Lower lobe of right lung (tissue), 2 donors: ENCODE measurements around the gene RFNG. TPM values are rescaled to one million over a fixed set of nuclear protein-coding genes. Genes with fewer than 3 reads are reported as not detected.

Experiments
- ATAC-seq, 2 donors: fragments of 200-7000 bp; cut with Tn5 transposase; one replicate each; pipeline ENCODE4 v1.9.1; 2020 to 2022; ENCODE audit warnings: mild to moderate bottlenecking in 2 of 2, moderate library complexity in 2 of 2
- DNase-seq: peaks from one replicate; pipeline ENCODE4 v3.0.0-alpha.2; 2020
- H3K27ac ChIP-seq: fragments of 200-600 bp; one replicate; pipeline ENCODE4 v1.8.0; 2022
- H3K27me3 ChIP-seq: fragments of 200-600 bp; one replicate; pipeline ENCODE4 v1.8.0; 2022; ENCODE audit warnings: low read depth
- H3K36me3 ChIP-seq: fragments of 200-600 bp; one replicate; pipeline ENCODE4 v1.8.0; 2022; ENCODE audit warnings: mild to moderate bottlenecking
- H3K4me1 ChIP-seq: fragments of 200-600 bp; one replicate; pipeline ENCODE4 v1.8.0; 2022
- H3K4me3 ChIP-seq: fragments of 200-600 bp; one replicate; pipeline ENCODE4 v1.8.0; 2022; ENCODE audit warnings: mild to moderate bottlenecking
- H3K9me3 ChIP-seq: fragments of 200-600 bp; one replicate; pipeline ENCODE4 v1.8.0; 2022
- intact Hi-C: fragments of 100-400 bp; cut with DNase I; formaldehyde crosslinking; loops from one replicate; pipeline ENCODE4 v1.11.0; 2022
- total RNA-seq: library from RNA; stranded (reverse); fragmentation: NEBNext Ultra II Directional; extraction: Animal tissue kit (Norgen Biotek cat#: 25700); gene quantifications from one replicate; pipeline ENCODE4 v1.2.1, GENCODE V29; 2021
- TF ChIP-seq, protein P1 (sequence below): fragments of 200-600 bp; IDR thresholded peaks from one replicate; pipeline ENCODE4 v1.8.0; 2022; ENCODE audit warnings: antibody characterized with exemption, mild to moderate bottlenecking
- donor health status: DM: no; HTN: yes; CAD: no; lungs with severe emphysema.

RFNG gene
- total RNA-seq, 1 donor from 2014 or later: 35.1 TPM

DNA sequence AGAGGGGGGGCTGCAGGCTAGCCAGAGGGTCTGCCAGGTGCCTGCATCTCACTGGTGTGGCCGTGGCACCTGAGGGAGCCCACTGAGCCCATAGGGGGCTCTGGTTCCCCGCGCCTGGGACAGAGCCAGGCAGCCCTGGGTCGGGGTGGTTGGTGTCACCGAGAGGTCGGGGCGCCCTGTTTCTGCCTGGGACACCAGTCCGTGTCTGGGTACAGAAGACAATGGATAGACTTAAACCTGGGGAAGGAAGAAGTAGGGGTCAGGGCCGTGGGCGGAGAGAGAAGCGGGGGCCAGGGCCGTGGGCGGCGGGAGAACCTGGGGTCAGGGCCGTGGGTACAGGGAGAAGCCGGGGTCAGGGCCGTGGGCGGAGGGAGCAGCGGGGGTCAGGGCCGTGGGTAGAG is 3.0 kb downstream of the RFNG start:
- Histone ChIP-seq H3K36me3 (peaks cover 34% of the 10 kb centered on the region), H3K4me1 (peaks cover 34% of the 10 kb centered on the region), H3K4me3 (no peak overlapping the region), H3K27ac (no peak overlapping the region), H3K27me3 (no peaks in the 10 kb centered on the region), H3K9me3 (no peaks in the 10 kb centered on the region)
- intact Hi-C loops: no loop called here
- TF ChIP-seq, protein P1, sequence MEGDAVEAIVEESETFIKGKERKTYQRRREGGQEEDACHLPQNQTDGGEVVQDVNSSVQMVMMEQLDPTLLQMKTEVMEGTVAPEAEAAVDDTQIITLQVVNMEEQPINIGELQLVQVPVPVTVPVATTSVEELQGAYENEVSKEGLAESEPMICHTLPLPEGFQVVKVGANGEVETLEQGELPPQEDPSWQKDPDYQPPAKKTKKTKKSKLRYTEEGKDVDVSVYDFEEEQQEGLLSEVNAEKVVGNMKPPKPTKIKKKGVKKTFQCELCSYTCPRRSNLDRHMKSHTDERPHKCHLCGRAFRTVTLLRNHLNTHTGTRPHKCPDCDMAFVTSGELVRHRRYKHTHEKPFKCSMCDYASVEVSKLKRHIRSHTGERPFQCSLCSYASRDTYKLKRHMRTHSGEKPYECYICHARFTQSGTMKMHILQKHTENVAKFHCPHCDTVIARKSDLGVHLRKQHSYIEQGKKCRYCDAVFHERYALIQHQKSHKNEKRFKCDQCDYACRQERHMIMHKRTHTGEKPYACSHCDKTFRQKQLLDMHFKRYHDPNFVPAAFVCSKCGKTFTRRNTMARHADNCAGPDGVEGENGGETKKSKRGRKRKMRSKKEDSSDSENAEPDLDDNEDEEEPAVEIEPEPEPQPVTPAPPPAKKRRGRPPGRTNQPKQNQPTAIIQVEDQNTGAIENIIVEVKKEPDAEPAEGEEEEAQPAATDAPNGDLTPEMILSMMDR: no peak
- ATAC-seq: no peak
- no peak for DNase-seq

DNA sequence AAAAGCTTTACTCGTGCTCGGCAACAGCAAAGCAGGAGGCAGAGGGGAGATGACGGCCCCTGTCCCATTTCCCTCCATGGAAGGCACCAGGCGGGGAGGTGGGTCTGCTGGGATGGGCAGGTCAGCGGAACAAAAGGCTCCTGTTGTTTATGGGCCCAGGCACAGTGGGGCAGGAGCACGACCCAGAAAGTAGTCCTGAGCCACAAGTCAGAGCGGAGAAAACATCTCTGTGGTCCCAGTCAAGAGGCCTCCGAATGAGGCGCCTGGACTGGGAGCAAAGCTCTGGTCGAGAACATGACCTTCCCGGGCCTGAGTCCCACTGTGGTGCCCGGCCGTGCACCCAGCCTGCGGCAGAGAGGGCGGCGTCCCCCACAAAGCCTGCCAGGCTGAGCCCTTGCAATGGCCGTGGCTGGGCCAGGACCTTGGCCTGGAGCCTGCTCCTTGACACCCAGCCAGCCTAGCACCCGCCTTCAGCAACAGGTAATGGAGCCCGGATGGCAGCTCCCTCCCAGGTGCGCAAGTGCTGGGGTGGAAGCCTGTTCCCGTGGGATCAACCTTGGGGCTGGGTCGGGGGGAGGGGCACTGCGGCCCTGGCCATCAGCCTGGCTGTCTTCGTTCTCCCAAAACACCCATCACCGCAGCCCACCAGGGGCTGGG is 3.6 kb downstream of the RFNG start:
- no peaks in the 10 kb centered on the region for H3K27me3 ChIP-seq
- ATAC-seq (no peak), DNase-seq (no peak)
- peaks cover 29% of the 10 kb centered on the region for H3K36me3 ChIP-seq
- H3K27ac ChIP-seq: no peak overlapping the region
- intact Hi-C loops: no loop called here
- TF ChIP-seq, protein P1: no peak
- no peak overlapping the region for H3K4me3 ChIP-seq
- H3K4me1 ChIP-seq: peaks cover 28% of the 10 kb centered on the region
- no peaks in the 10 kb centered on the region for H3K9me3 ChIP-seq

DNA sequence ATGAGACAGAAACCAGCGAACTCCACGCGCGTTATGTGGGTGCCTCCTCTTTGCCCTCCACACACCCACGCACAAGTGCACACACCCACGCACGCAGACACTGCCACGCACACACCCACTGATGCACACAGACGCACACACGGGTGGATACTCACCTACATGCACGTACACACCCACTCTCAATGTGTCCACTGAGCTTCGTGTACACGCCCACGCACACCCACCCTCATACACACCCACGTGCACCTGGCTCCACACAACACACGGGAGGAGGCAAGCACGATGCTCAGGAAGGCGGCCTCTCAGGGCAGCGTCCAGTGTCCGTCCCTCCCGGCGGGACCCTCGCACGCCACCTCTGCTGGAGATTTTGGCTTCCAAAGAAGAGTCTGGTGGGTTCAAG is 4.2 kb downstream of the RFNG start:
- H3K36me3 ChIP-seq: peaks cover 29% of the 10 kb centered on the region
- TF ChIP-seq, protein P1: no peak
- ATAC-seq (no peak), DNase-seq (no peak)
- H3K27me3 ChIP-seq: no peaks in the 10 kb centered on the region
- no peak overlapping the region for H3K27ac ChIP-seq
- H3K4me1 ChIP-seq: peaks cover 22% of the 10 kb centered on the region
- H3K9me3 ChIP-seq: no peaks in the 10 kb centered on the region
- H3K4me3 ChIP-seq: no peak overlapping the region
- intact Hi-C loops: no loop called here

DNA sequence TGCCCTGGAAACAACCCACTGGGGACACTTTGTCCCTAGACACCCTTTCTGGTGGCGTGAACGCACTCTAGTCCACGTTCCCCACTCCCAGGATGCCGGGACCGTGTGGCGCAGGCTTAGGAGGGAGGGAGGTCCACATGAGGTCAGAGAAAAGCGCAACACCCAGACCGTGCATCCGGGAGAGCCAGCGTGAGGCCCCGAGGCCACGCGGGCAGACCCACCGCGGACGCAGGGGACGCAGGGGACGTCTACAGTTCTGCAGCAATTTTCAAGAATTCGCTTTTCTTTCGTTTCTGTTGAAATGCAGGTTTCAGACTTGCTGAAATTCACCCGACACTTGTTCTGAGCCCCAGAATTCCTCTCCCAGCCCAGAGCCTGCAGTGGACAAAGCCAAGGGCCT is 4.7 kb downstream of the RFNG start:
- Histone ChIP-seq H3K4me1 (peaks cover 20% of the 10 kb centered on the region), H3K9me3 (no peaks in the 10 kb centered on the region), H3K36me3 (peaks cover 29% of the 10 kb centered on the region), H3K27me3 (no peaks in the 10 kb centered on the region), H3K27ac (no peak overlapping the region), H3K4me3 (no peak overlapping the region)
- TF ChIP-seq, protein P1: no peak
- intact Hi-C loops: no loop called here
- no peak for DNase-seq
- ATAC-seq: no peak

DNA sequence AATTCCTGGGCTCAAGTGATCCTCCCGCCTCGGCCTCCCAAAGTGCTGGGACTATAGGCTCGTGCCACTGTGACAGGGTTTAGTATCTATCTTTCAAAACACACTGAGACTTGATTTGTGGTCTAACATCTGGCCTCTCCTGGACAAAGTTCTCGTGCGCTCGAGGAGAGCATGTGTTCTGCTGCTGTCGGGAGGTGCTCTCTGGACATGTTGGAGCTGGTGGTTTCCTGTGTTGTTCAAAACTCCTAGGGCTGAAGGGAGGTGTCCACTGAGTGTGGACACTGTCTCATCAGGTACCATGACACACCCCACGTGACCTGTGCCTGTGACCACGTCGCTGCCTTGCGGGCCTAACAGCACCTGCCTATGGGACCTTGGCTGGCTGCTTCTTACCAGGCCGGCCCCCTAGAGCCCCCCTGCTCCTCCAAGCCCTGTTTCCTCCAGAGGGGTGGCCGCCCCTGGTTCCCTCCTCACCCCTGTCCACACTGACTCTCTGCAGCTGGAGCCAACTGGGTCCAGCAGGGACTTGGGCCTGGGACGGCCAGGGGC is 5.6 kb downstream of the RFNG start:
- Histone ChIP-seq H3K27ac (no peak overlapping the region), H3K36me3 (peaks cover 29% of the 10 kb centered on the region), H3K9me3 (no peaks in the 10 kb centered on the region), H3K4me1 (peaks cover 18% of the 10 kb centered on the region), H3K4me3 (no peak overlapping the region), H3K27me3 (no peaks in the 10 kb centered on the region)
- TF ChIP-seq, protein P1: no peak
- intact Hi-C loops: no loop called here
- ATAC-seq (no peak), DNase-seq (no peak)
